Panc1 (cell line): ENCODE measurements around the gene HOXD9.

ENCODE experiments used
- SIN3A ChIP-seq: IDR thresholded peaks from 2 replicates; pipeline ENCODE4 v1.6.1; 2012; ENCODE audit warnings: low read depth, mild to moderate bottlenecking, low read length, moderate library complexity, borderline replicate concordance; ENCODE audit not compliant: insufficient read depth
- TF ChIP-seq, protein P1 (sequence below): fragments of 450-650 bp; IDR thresholded peaks from 2 replicates; pipeline ENCODE4 v1.5.1; 2017; ENCODE audit warnings: mild to moderate bottlenecking

- TF ChIP-seq, protein P1, sequence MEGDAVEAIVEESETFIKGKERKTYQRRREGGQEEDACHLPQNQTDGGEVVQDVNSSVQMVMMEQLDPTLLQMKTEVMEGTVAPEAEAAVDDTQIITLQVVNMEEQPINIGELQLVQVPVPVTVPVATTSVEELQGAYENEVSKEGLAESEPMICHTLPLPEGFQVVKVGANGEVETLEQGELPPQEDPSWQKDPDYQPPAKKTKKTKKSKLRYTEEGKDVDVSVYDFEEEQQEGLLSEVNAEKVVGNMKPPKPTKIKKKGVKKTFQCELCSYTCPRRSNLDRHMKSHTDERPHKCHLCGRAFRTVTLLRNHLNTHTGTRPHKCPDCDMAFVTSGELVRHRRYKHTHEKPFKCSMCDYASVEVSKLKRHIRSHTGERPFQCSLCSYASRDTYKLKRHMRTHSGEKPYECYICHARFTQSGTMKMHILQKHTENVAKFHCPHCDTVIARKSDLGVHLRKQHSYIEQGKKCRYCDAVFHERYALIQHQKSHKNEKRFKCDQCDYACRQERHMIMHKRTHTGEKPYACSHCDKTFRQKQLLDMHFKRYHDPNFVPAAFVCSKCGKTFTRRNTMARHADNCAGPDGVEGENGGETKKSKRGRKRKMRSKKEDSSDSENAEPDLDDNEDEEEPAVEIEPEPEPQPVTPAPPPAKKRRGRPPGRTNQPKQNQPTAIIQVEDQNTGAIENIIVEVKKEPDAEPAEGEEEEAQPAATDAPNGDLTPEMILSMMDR: no peak
- TF ChIP-seq SIN3A: no peak
Observed at GRCh38 chr2:176098366-176099158, 24.0 kb upstream of the HOXD9 start.
